Endodermal cell (in vitro differentiated cells): ENCODE measurements around the gene TRMT2A. TPM values are rescaled to one million over a fixed set of nuclear protein-coding genes. Genes with fewer than 3 reads are reported as not detected.

Experiments used
- DNase-seq: peaks from one replicate; pipeline ENCODE4 v3.0.0-alpha.2; 2017
- H3K27ac ChIP-seq: 2 replicates; pipeline ENCODE4 v1.5.1; 2013; ENCODE audit warnings: mild to moderate bottlenecking, low read depth, low read length, moderate library complexity
- H3K27me3 ChIP-seq: 2 replicates; pipeline ENCODE4 v1.6.1; 2013; ENCODE audit warnings: mild to moderate bottlenecking, low read length, moderate library complexity; ENCODE audit not compliant: insufficient read depth, control insufficient read depth, poor library complexity, severe bottlenecking
- H3K36me3 ChIP-seq: 2 replicates; pipeline ENCODE4 v1.7.0; 2013; ENCODE audit warnings: mild to moderate bottlenecking, low read length, moderate library complexity; ENCODE audit not compliant: control insufficient read depth, insufficient read depth
- H3K4me1 ChIP-seq: one replicate; pipeline ENCODE4 v1.7.0; 2013; ENCODE audit warnings: low read length; ENCODE audit not compliant: control insufficient read depth, insufficient read depth
- H3K4me3 ChIP-seq: 2 replicates; pipeline ENCODE4 v1.5.1; 2013; ENCODE audit warnings: mild to moderate bottlenecking, low read length, moderate library complexity
- H3K9ac ChIP-seq: 2 replicates; pipeline ENCODE4 v1.6.1; 2013; ENCODE audit warnings: mild to moderate bottlenecking, low read length, moderate library complexity; ENCODE audit not compliant: poor library complexity, severe bottlenecking; ENCODE audit errors: extremely low read depth
- H3K9me3 ChIP-seq: 2 replicates; pipeline ENCODE4 v1.6.1; 2013; ENCODE audit warnings: mild to moderate bottlenecking, low read length, moderate library complexity; ENCODE audit not compliant: control insufficient read depth
- H3K27ac Mint-ChIP-seq: 2 replicates; pipeline ENCODE4 v1.8.0; 2020; ENCODE audit warnings: mixed read lengths
- H3K27me3 Mint-ChIP-seq: 2 replicates; pipeline ENCODE4 v1.8.0; 2021; ENCODE audit warnings: mild to moderate bottlenecking, mixed read lengths; ENCODE audit not compliant: insufficient read depth
- H3K36me3 Mint-ChIP-seq: 2 replicates; pipeline ENCODE4 v1.8.0; 2020; ENCODE audit warnings: low read depth, mixed read lengths
- H3K4me1 Mint-ChIP-seq: 2 replicates; pipeline ENCODE4 v1.8.0; 2020; ENCODE audit warnings: mixed read lengths
- H3K4me3 Mint-ChIP-seq: 2 replicates; pipeline ENCODE4 v1.8.0; 2020; ENCODE audit warnings: mild to moderate bottlenecking, moderate library complexity, mixed read lengths
- H3K9me3 Mint-ChIP-seq: 2 replicates; pipeline ENCODE4 v1.8.0; 2020; ENCODE audit warnings: mild to moderate bottlenecking, mixed read lengths
- WGBS, 2 experiments: methylation state at CpG; one replicate each; pipeline versions ENCODE4 v1.1.5 to v1.1.7; 2013; ENCODE audit warnings: missing lambda C conversion rate in 2 of 2, mixed read lengths in 1 of 2; ENCODE audit not compliant: insufficient coverage in 1 of 2, insufficient read length in 1 of 2; 5-methylcytosine and 5-hydroxymethylcytosine counted together
- total RNA-seq, 2 donors: library from RNA; stranded (reverse); fragmentation: NEBNext Ultra II Directional in 1 of 2; extraction: Animal tissue kit (Norgen Biotek cat#: 25700) in 1 of 2; gene quantifications; 2 replicates in 1 of 2; 3 replicates in 1 of 2; pipeline ENCODE4 v1.2.1, GENCODE V29; 2021
- TF ChIP-seq, protein P1 (sequence below): fragments of 200-600 bp; sonication (generic); conservative IDR thresholded peaks from 2 replicates; pipeline ENCODE4 v1.5.0; 2021; ENCODE audit warnings: antibody characterized with exemption, mild to moderate bottlenecking

TRMT2A gene
- total RNA-seq, 2 donors from 2014 or later = 45.6 to 55.2 TPM

GRCh38 chr22:20066617-20067383, 50.2 kb downstream of the TRMT2A start:
- Mint-ChIP-seq H3K27me3 (peaks cover 11% of the 10 kb centered on the region), H3K4me3 (no peak overlapping the region), H3K9me3 (no peaks in the 10 kb centered on the region), H3K36me3 (no peaks in the 10 kb centered on the region), H3K27ac (no peak overlapping the region), H3K4me1 (no peaks in the 10 kb centered on the region)
- Histone ChIP-seq H3K4me1 (no peaks in the 10 kb centered on the region), H3K9ac (no peak overlapping the region), H3K4me3 (no peak overlapping the region), H3K36me3 (no peaks in the 10 kb centered on the region), H3K27me3 (no peaks in the 10 kb centered on the region), H3K9me3 (no peaks in the 10 kb centered on the region), H3K27ac (no peak overlapping the region)
- WGBS, 2 experiments = 92 to 93% methylated on average over 7 to 11 of the region's 11 CpGs
- no peak for DNase-seq
- TF ChIP-seq, protein P1, sequence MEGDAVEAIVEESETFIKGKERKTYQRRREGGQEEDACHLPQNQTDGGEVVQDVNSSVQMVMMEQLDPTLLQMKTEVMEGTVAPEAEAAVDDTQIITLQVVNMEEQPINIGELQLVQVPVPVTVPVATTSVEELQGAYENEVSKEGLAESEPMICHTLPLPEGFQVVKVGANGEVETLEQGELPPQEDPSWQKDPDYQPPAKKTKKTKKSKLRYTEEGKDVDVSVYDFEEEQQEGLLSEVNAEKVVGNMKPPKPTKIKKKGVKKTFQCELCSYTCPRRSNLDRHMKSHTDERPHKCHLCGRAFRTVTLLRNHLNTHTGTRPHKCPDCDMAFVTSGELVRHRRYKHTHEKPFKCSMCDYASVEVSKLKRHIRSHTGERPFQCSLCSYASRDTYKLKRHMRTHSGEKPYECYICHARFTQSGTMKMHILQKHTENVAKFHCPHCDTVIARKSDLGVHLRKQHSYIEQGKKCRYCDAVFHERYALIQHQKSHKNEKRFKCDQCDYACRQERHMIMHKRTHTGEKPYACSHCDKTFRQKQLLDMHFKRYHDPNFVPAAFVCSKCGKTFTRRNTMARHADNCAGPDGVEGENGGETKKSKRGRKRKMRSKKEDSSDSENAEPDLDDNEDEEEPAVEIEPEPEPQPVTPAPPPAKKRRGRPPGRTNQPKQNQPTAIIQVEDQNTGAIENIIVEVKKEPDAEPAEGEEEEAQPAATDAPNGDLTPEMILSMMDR = no peak

- no peaks in the 10 kb centered on the region for H3K27me3 ChIP-seq
- H3K36me3 ChIP-seq = no peaks in the 10 kb centered on the region
- WGBS, 2 experiments = 87 to 88% methylated on average over 7 to 14 of the region's 14 CpGs
- no peak overlapping the region for H3K27ac ChIP-seq
- Mint-ChIP-seq H3K4me1 (no peaks in the 10 kb centered on the region), H3K27ac (no peak overlapping the region), H3K27me3 (peaks cover 5% of the 10 kb centered on the region), H3K36me3 (no peaks in the 10 kb centered on the region), H3K4me3 (no peak overlapping the region), H3K9me3 (no peaks in the 10 kb centered on the region)
- TF ChIP-seq, protein P1 = no peak
- no peak for DNase-seq
- H3K9ac ChIP-seq = no peak overlapping the region
- H3K9me3 ChIP-seq = no peaks in the 10 kb centered on the region
- H3K4me3 ChIP-seq = no peak overlapping the region
- H3K4me1 ChIP-seq = no peaks in the 10 kb centered on the region
Measured at GRCh38 chr22:20065896-20066616, 51.0 kb downstream of the TRMT2A start.

DNA sequence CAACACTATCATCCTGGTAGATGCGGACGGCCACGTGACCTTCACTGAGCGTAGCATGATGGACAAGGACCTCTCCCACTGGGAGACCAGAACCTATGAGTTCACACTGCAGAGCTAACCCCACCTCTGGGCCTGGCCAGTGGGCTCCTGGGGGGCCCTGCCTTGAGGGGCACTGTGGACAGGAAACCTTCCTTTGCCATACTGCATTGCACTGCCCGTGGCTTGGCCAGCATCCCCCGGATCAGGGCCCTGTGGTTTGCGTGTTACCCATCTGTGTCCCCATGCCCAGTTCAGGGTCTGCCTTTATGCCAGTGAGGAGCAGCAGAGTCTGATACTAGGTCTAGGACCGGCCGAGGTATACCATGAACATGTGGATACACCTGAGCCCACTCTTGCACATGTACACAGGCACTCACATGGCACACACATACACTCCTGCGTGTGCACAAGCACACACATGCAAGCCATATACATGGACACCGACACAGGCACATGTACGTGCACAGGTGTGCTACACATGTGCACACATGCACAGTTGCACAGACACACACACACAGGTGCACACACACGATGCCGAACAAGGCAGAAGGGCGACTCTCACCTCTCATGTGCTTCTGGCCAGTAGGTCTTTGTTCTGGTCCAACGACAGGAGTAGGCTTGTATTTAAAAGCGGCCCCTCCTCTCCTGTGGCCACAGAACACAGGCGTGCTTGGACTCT, 52.3 kb downstream of the TRMT2A start:
- Histone ChIP-seq H3K27ac (no peak overlapping the region), H3K4me3 (no peak overlapping the region), H3K9ac (no peak overlapping the region), H3K36me3 (no peaks in the 10 kb centered on the region), H3K4me1 (no peaks in the 10 kb centered on the region), H3K27me3 (no peaks in the 10 kb centered on the region), H3K9me3 (no peaks in the 10 kb centered on the region)
- H3K9me3 Mint-ChIP-seq = no peaks in the 10 kb centered on the region
- H3K36me3 Mint-ChIP-seq = no peaks in the 10 kb centered on the region
- no peaks in the 10 kb centered on the region for H3K4me1 Mint-ChIP-seq
- DNase-seq = no peak
- TF ChIP-seq, protein P1 = no peak
- H3K27ac Mint-ChIP-seq = no peak overlapping the region
- no peak overlapping the region for H3K4me3 Mint-ChIP-seq
- H3K27me3 Mint-ChIP-seq = peaks cover 2% of the 10 kb centered on the region
- 93 to 97% methylated on average over 10 to 18 of the region's 18 CpGs for WGBS, 2 experiments
